ENCODE results near the gene GABRB3. TPM values are rescaled to one million over a fixed set of nuclear protein-coding genes. Genes with fewer than 3 reads are reported as not detected.

GABRB3 gene
- total RNA-seq, 1 donor from 2014 or later: 8.8 TPM

- Histone ChIP-seq H3K4me3 (no peak overlapping the region), H3K79me2 (ENCODE audit: low read depth) (no peaks in the 10 kb centered on the region), H3K9ac (no peak overlapping the region), H3K4me2 (no peak overlapping the region), H3K27ac (no peak overlapping the region), H3F3A (ENCODE audit: low read depth) (peaks cover 13% of the 10 kb centered on the region), H4K20me1 (ENCODE audit: low read depth) (no peaks in the 10 kb centered on the region), H3K36me3 (no peaks in the 10 kb centered on the region), H3K4me1 (peaks cover 23% of the 10 kb centered on the region), H3K27me3 (no peaks in the 10 kb centered on the region), H3K9me3 (ENCODE audit: low read depth) (no peaks in the 10 kb centered on the region), H2AFZ (replicated peaks) (no peak overlapping the region)
- DNase-seq (ENCODE audit: low spot score): no peak
- Mint-ChIP-seq H3K36me3 (no peaks in the 10 kb centered on the region), H3K9me3 (no peaks in the 10 kb centered on the region), H3K27ac (no peak overlapping the region), H3K27me3 (ENCODE audit: insufficient read depth, low read depth) (peaks cover 2% of the 10 kb centered on the region), H3K4me1 (peaks cover 3% of the 10 kb centered on the region), H3K4me3 (no peak overlapping the region)
- TF ChIP-seq EZH2 (IDR thresholded peaks at IDR 0.05): no peak
- no peak for TF ChIP-seq CTCF (IDR thresholded peaks at IDR 0.05)
- TF ChIP-seq EZH2phosphoT487 (IDR thresholded peaks at IDR 0.05): no peak
Measured at GRCh38 chr15:26724381-26725150, 48.3 kb downstream of the GABRB3 start.

- Histone ChIP-seq H4K20me1 (ENCODE audit: low read depth) (no peaks in the 10 kb centered on the region), H3K4me1 (peaks cover 24% of the 10 kb centered on the region), H3K4me2 (no peak overlapping the region), H3K79me2 (ENCODE audit: low read depth) (no peaks in the 10 kb centered on the region), H3K36me3 (no peaks in the 10 kb centered on the region), H3K9ac (no peak overlapping the region), H3K9me3 (ENCODE audit: low read depth) (no peaks in the 10 kb centered on the region), H3F3A (ENCODE audit: low read depth) (peaks cover 14% of the 10 kb centered on the region), H3K27ac (no peak overlapping the region), H3K27me3 (no peaks in the 10 kb centered on the region), H3K4me3 (no peak overlapping the region), H2AFZ (replicated peaks) (no peak overlapping the region)
- Mint-ChIP-seq H3K4me3 (no peak overlapping the region), H3K27ac (no peak overlapping the region), H3K27me3 (ENCODE audit: insufficient read depth, low read depth) (peaks cover 2% of the 10 kb centered on the region), H3K4me1 (peaks cover 3% of the 10 kb centered on the region), H3K9me3 (peaks cover 2% of the 10 kb centered on the region), H3K36me3 (no peaks in the 10 kb centered on the region)
- TF ChIP-seq EZH2phosphoT487 (IDR thresholded peaks at IDR 0.05) (no peak), CTCF (IDR thresholded peaks at IDR 0.05) (no peak), EZH2 (IDR thresholded peaks at IDR 0.05) (no peak)
- DNase-seq (ENCODE audit: low spot score): no peak
Measured at GRCh38 chr15:26722621-26723160, 50.2 kb downstream of the GABRB3 start.

- H3K27ac ChIP-seq: no peak overlapping the region
- H3K4me1 ChIP-seq: peaks cover 24% of the 10 kb centered on the region
- H3K4me3 ChIP-seq: no peak overlapping the region
- H3K36me3 ChIP-seq: no peaks in the 10 kb centered on the region
- peaks cover 9% of the 10 kb centered on the region for H3K9me3 Mint-ChIP-seq
- H3F3A ChIP-seq (ENCODE audit: low read depth): peaks cover 14% of the 10 kb centered on the region
- no peak overlapping the region for H3K27ac Mint-ChIP-seq
- no peak for TF ChIP-seq EZH2 (IDR thresholded peaks at IDR 0.05)
- peak overlapping the region; percentile 35 for H3K4me2 ChIP-seq
- no peak overlapping the region for H3K4me3 Mint-ChIP-seq
- no peaks in the 10 kb centered on the region for H3K9me3 ChIP-seq (ENCODE audit: low read depth)
- no peak overlapping the region for H3K9ac ChIP-seq
- peaks cover 2% of the 10 kb centered on the region for H3K27me3 Mint-ChIP-seq (ENCODE audit: insufficient read depth, low read depth)
- no peaks in the 10 kb centered on the region for H3K27me3 ChIP-seq
- peaks cover 6% of the 10 kb centered on the region for H3K36me3 Mint-ChIP-seq
- peaks cover 3% of the 10 kb centered on the region for H3K4me1 Mint-ChIP-seq
- no peak for DNase-seq (ENCODE audit: low spot score)
- no peak overlapping the region for H2AFZ ChIP-seq (replicated peaks)
- H3K79me2 ChIP-seq (ENCODE audit: low read depth): no peaks in the 10 kb centered on the region
- no peaks in the 10 kb centered on the region for H4K20me1 ChIP-seq (ENCODE audit: low read depth)
Measured at GRCh38 chr15:26721232-26721967, 51.5 kb downstream of the GABRB3 start.

All from neural progenitor cell (in vitro differentiated cells).